Liver (tissue), 9 donors: ENCODE measurements around the gene UGT1A10. TPM values are rescaled to one million over a fixed set of nuclear protein-coding genes. Genes with fewer than 3 reads are reported as not detected.

Experiments used
- DNase-seq: peaks from one replicate; pipeline ENCODE4 v3.0.0-alpha.2; 2017; ENCODE audit warnings: low spot score
- H3K27ac ChIP-seq, 2 donors: one replicate each; pipeline ENCODE4 v1.7.0; 2013; ENCODE audit warnings: inconsistent platforms in 2 of 2, low read length in 2 of 2, control low read depth in 1 of 2, low read depth in 1 of 2, mild to moderate bottlenecking in 1 of 2
- H3K27me3 ChIP-seq, 4 donors: one replicate each; pipeline versions ENCODE4 v1.6.1 to v1.7.0; 2013; ENCODE audit warnings: low read length in 3 of 4, inconsistent platforms in 1 of 4, mild to moderate bottlenecking in 1 of 4, moderate library complexity in 1 of 4; ENCODE audit not compliant: control insufficient read depth in 4 of 4, insufficient read depth in 4 of 4
- H3K36me3 ChIP-seq, 4 donors: one replicate each; pipeline versions ENCODE4 v1.6.1 to v1.7.0; 2013; ENCODE audit warnings: low read length in 3 of 4, mild to moderate bottlenecking in 3 of 4, low read depth in 1 of 4, moderate library complexity in 1 of 4; ENCODE audit not compliant: control insufficient read depth in 4 of 4, insufficient read depth in 3 of 4
- H3K4me1 ChIP-seq, 4 donors: one replicate each; pipeline versions ENCODE4 v1.6.1 to v1.7.0; 2013; ENCODE audit warnings: low read length in 3 of 4, mild to moderate bottlenecking in 3 of 4, moderate library complexity in 1 of 4; ENCODE audit not compliant: control insufficient read depth in 4 of 4, insufficient read depth in 4 of 4
- H3K4me3 ChIP-seq, 3 donors: one replicate each; pipeline versions ENCODE4 v1.6.1 to v1.7.0; 2013; ENCODE audit warnings: low read length in 3 of 3, control low read depth in 1 of 3, low read depth in 1 of 3, mild to moderate bottlenecking in 1 of 3
- H3K9ac ChIP-seq, 2 donors: one replicate each; pipeline ENCODE4 v1.7.0; 2013; ENCODE audit warnings: low read length in 2 of 2, mild to moderate bottlenecking in 2 of 2, moderate library complexity in 2 of 2, control low read depth in 1 of 2, low read depth in 1 of 2
- H3K9me3 ChIP-seq, 4 donors: one replicate each; pipeline versions ENCODE4 v1.6.1 to v1.7.0; 2013; ENCODE audit warnings: low read length in 3 of 4; ENCODE audit not compliant: control insufficient read depth in 4 of 4
- EGR1 ChIP-seq, 2 donors: IDR thresholded peaks; 2 replicates each; pipeline ENCODE4 v1.6.1; 2016 to 2018; ENCODE audit warnings: antibody characterized with exemption in 2 of 2, low read depth in 2 of 2
- FOXA2 ChIP-seq: IDR thresholded peaks from 2 replicates; pipeline ENCODE4 v1.6.1; 2016; ENCODE audit warnings: antibody characterized with exemption
- GABPA ChIP-seq, 2 donors: IDR thresholded peaks in 1 of 2; conservative IDR thresholded peaks in 1 of 2; 2 replicates each; pipeline ENCODE4 v1.6.1; 2016; ENCODE audit warnings: antibody characterized with exemption in 2 of 2, mild to moderate bottlenecking in 1 of 2, moderate library complexity in 1 of 2
- HNF4A ChIP-seq, 2 donors: conservative IDR thresholded peaks; 2 replicates each; pipeline ENCODE4 v1.6.1; 2016; ENCODE audit warnings: antibody characterized with exemption in 2 of 2, mild to moderate bottlenecking in 2 of 2
- JUND ChIP-seq, 2 donors: IDR thresholded peaks; 2 replicates each; pipeline ENCODE4 v1.6.1; 2016; ENCODE audit warnings: antibody characterized with exemption in 2 of 2
- SP1 ChIP-seq: IDR thresholded peaks from 2 replicates; pipeline ENCODE4 v1.6.1; 2018; ENCODE audit warnings: antibody characterized with exemption, mild to moderate bottlenecking
- WGBS: extraction: QIAGEN DNeasy Blood & Tissue Kit; methylation state at CpG from one replicate; pipeline ENCODE4 v1.1.7; 2013; 5-methylcytosine and 5-hydroxymethylcytosine counted together
- polyA plus RNA-seq, 2 donors: library from polyadenylated mRNA; stranded (reverse) in 1 of 2; unstranded in 1 of 2; fragments of 200-250 nt in 1 of 2; fragments of >200 nt in 1 of 2; fragmentation: Nextera tagmentation in 1 of 2; extraction: Ambion mirVana in 1 of 2; gene quantifications; one replicate each; pipeline versions ENCODE4 v1.2.1 to v1.2.3, GENCODE V29; 2013 to 2015
- total RNA-seq, 2 donors: library from RNA; depleted of rRNA; stranded (reverse); fragments of >200 nt; gene quantifications; one replicate each; pipeline ENCODE4 v1.2.3, GENCODE V29; 2014
- TF ChIP-seq, protein P1 (sequence below): fragments of 150-350 bp; IDR thresholded peaks from 2 replicates; pipeline ENCODE4 v1.5.1; 2017; ENCODE audit warnings: improper control_type of control experiment, low read depth, low read length; ENCODE audit not compliant: missing input control
- TF ChIP-seq, protein P2 (sequence below): IDR thresholded peaks from 2 replicates; pipeline ENCODE4 v1.6.1; 2016; ENCODE audit warnings: antibody characterized with exemption, mild to moderate bottlenecking
- TF ChIP-seq, protein P3 (sequence below): IDR thresholded peaks from 2 replicates; pipeline ENCODE4 v1.6.1; 2016; ENCODE audit warnings: antibody characterized with exemption
- donor health status: healthy.
- donor health status: healthy.
- donor health status: healthy.
- donor health status: healthy.
- donor health status: healthy.

The UGT1A10 gene
- total and polyA plus RNA-seq, 4 donors, result 0.08 TPM; not detected in 2

DNA sequence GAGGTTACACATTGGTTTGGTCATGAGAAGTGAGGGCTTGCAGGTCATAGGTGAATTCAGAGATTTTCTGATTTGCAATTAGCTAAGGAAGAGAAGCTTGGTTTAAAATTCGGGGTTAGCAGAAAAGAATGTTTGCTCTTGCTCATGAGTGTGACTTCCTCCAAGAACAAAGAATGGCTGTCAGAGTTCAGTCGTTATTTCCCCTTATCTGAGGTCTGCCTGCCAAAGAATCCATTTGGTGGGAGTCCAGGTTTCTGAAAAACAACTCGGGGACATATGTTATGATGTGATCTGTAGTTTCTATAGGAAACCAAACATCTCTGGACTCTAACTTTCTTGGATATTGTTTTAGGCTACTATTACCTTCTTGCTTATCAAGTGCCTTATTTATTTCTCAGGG, 53.3 kb downstream of the UGT1A10 start:
- no peaks in the 10 kb centered on the region for H3K9me3 ChIP-seq
- H3K4me3 ChIP-seq, result no peak overlapping the region
- no peaks in the 10 kb centered on the region for H3K36me3 ChIP-seq
- H3K4me1 ChIP-seq, result peaks cover 0 to 29% (median 21%) of the 10 kb centered on the region in 4 donors
- H3K27ac ChIP-seq, result no peak overlapping the region
- no peak for DNase-seq
- no peaks in the 10 kb centered on the region for H3K27me3 ChIP-seq
- no peak for TF ChIP-seq FOXA2
- TF ChIP-seq, protein P1, sequence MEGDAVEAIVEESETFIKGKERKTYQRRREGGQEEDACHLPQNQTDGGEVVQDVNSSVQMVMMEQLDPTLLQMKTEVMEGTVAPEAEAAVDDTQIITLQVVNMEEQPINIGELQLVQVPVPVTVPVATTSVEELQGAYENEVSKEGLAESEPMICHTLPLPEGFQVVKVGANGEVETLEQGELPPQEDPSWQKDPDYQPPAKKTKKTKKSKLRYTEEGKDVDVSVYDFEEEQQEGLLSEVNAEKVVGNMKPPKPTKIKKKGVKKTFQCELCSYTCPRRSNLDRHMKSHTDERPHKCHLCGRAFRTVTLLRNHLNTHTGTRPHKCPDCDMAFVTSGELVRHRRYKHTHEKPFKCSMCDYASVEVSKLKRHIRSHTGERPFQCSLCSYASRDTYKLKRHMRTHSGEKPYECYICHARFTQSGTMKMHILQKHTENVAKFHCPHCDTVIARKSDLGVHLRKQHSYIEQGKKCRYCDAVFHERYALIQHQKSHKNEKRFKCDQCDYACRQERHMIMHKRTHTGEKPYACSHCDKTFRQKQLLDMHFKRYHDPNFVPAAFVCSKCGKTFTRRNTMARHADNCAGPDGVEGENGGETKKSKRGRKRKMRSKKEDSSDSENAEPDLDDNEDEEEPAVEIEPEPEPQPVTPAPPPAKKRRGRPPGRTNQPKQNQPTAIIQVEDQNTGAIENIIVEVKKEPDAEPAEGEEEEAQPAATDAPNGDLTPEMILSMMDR, result no peak
- WGBS, result 21% methylated on average over 3 of the region's 3 CpGs
- no peak overlapping the region for H3K9ac ChIP-seq

DNA sequence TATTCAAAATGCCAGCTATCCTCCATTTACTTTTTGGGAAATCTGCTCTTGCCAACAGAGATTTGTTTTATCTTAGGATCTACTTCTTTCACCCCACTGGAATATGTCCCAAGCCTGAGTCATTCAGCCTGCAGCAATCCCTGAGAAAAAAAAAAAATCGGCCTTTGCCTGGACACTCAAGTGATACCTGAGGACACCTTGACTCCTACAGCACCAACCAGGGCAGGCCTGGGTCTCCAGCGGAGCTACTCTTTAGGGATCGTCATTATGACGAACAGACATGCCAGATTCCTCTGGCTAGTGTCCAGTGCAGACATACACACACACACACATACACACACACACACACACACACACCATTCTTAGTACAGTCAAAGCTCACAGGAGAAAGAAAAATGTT, 54.2 kb downstream of the UGT1A10 start:
- Histone ChIP-seq H3K27ac (no peak overlapping the region), H3K9me3 (no peaks in the 10 kb centered on the region), H3K36me3 (no peaks in the 10 kb centered on the region), H3K9ac (no peak overlapping the region), H3K27me3 (no peaks in the 10 kb centered on the region), H3K4me1 (peaks cover 0 to 34% (median 27%) of the 10 kb centered on the region in 4 donors), H3K4me3 (no peak overlapping the region)
- WGBS, result 43% methylated on average over 4 of the region's 4 CpGs
- TF ChIP-seq GABPA (IDR thresholded peaks at IDR 0.05 in 1 of 2, conservative IDR thresholded peaks at IDR 0.05 in 1 of 2) (no peak), HNF4A (conservative IDR thresholded peaks at IDR 0.05) (peak in 1 of 2 donors; percentile 39)
- no peak for DNase-seq

DNA sequence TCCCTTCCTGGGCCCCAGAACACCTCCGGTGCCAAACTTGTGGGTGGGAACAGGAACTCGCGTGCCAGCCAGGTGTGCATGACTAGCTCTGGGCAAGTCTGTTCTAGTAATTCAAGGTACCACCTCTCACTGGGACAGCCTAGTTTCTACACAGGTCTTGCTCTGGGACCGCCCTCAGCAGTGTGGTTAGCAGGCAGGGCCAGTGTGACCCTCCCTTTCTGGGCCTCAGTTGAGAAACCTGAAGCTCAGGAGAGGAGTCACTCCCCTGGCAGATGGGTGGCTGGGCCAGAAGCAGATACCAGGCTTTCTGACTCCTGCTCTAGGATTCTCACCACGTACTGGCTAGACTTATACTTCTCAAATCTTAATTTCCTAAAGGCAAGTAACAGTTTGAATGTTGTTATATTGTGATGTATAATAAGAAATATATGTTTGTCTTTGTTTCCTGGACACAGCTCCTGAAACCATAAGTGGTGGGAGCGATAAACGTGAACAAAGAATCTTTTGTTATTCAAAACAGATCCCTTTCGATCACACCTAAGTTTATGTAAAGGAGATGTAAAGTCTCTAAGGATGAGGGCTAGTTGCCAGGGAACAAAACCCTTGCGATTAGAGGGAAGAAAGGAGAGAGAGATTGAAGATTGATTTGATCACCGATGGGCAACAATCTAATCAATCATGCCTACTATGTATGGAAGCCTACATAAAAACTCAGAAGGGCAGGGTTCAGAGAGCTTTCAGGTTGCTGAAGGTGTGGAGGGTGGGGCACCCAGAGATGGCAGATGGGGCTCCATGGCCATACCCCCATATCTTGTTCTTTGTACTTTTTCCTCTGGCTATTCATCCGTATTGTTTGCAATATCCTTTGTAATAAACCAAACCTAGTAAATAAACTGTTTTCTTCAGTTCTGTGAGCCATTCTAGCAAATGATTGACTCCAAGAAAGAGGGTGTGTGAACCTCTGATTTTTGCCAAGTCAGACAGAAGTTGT, 55.5 kb downstream of the UGT1A10 start:
- peak overlapping the region; percentile 53 to 76 for H3K27ac ChIP-seq
- H3K27me3 ChIP-seq, result no peaks in the 10 kb centered on the region
- no peak overlapping the region for H3K4me3 ChIP-seq
- no peak for DNase-seq
- H3K36me3 ChIP-seq, result no peaks in the 10 kb centered on the region
- peaks cover 0 to 40% (median 29%) of the 10 kb centered on the region in 4 donors for H3K4me1 ChIP-seq
- TF ChIP-seq JUND (IDR thresholded peaks at IDR 0.05) (no peak), GABPA (IDR thresholded peaks at IDR 0.05 in 1 of 2, conservative IDR thresholded peaks at IDR 0.05 in 1 of 2) (no peak), SP1 (no peak), EGR1 (IDR thresholded peaks at IDR 0.05; ENCODE audit: low read depth in 2 of 2) (no peak)
- TF ChIP-seq, protein P2, sequence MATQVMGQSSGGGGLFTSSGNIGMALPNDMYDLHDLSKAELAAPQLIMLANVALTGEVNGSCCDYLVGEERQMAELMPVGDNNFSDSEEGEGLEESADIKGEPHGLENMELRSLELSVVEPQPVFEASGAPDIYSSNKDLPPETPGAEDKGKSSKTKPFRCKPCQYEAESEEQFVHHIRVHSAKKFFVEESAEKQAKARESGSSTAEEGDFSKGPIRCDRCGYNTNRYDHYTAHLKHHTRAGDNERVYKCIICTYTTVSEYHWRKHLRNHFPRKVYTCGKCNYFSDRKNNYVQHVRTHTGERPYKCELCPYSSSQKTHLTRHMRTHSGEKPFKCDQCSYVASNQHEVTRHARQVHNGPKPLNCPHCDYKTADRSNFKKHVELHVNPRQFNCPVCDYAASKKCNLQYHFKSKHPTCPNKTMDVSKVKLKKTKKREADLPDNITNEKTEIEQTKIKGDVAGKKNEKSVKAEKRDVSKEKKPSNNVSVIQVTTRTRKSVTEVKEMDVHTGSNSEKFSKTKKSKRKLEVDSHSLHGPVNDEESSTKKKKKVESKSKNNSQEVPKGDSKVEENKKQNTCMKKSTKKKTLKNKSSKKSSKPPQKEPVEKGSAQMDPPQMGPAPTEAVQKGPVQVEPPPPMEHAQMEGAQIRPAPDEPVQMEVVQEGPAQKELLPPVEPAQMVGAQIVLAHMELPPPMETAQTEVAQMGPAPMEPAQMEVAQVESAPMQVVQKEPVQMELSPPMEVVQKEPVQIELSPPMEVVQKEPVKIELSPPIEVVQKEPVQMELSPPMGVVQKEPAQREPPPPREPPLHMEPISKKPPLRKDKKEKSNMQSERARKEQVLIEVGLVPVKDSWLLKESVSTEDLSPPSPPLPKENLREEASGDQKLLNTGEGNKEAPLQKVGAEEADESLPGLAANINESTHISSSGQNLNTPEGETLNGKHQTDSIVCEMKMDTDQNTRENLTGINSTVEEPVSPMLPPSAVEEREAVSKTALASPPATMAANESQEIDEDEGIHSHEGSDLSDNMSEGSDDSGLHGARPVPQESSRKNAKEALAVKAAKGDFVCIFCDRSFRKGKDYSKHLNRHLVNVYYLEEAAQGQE, result no peak
- TF ChIP-seq, protein P3, sequence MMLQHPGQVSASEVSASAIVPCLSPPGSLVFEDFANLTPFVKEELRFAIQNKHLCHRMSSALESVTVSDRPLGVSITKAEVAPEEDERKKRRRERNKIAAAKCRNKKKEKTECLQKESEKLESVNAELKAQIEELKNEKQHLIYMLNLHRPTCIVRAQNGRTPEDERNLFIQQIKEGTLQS, result no peak
- no peaks in the 10 kb centered on the region for H3K9me3 ChIP-seq
- peak overlapping the region in 1 of 2 donors; percentile 57 for H3K9ac ChIP-seq
- WGBS, result 82% methylated on average over 11 of the region's 11 CpGs
